Cerebellar nuclear complex (tissue), 1 donor: ENCODE results near the gene PHYHD1.
"Not testable (repeated sequence)": the region's sequence is repeated elsewhere in the genome, so short reads cannot be mapped to it uniquely, and the experiment has no call there.

ENCODE experiments used
- DNase-seq, 2 experiments: peaks; one replicate each; lab custom pipeline; 2025; lab: John Stamatoyannopoulos, UW

PHYHD1 gene

DNA sequence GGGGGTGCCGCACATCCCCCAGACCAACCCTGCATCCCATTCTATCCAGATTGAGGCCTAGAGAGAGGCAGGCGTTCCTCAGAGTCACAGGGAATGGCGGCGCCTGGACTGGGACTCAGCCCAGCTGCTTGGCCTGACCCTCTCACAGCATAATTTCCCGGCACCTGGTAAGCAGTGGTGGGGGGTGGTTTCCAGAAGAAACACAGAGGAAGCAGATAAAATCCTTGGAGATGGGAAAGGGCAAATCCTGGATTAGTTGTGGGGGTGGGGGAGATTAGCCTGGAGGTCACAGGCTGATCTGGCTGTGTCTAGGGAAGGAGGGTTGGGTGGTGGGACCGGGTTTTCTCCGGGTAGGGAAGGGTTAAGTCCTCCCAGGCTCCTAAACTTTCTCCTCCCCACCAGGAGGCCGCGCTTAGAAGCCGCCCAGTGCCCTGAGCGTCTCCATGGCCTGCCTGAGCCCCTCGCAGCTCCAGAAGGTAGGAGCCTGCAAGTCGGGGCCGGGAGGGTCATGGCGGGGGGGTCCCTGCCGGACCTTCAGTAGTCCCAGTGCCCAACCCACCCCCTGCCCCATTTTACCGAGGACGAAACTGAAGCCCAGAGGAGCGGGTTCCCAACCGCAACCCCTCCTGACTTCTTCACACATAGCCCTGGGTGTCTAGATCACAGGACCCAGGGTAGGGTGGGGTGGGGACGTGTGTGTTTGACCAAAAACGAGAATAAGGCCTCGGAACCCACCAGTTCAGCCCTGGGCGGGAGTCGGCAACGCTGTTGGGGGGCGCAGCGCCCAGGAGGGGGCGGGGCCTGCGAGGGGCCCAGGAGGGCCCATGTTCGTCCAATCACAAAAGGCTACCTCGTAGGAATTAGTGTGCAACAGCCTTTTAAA, 1.3 kb downstream of the PHYHD1 start:
- DNase-seq, result no peak

DNA sequence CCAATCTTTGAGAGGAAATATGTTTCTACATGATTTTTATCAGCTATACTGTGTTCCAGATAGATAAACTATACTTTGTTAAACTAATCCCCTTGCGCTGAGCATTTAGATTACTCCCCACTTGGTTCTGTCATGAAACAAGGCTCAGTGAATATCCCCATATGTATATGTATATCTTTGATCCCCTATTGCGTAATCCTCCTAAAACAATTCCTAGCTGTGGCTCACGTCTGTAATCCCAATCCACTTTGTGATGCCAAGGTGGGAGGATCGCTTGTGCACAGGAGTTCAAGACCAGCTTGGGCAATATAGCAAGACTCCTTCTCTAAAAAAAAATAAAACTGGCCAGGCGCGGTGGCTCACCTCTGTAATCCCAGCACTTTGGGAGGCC, 2.7 kb downstream of the PHYHD1 start:
- DNase-seq, result no peak

DNA sequence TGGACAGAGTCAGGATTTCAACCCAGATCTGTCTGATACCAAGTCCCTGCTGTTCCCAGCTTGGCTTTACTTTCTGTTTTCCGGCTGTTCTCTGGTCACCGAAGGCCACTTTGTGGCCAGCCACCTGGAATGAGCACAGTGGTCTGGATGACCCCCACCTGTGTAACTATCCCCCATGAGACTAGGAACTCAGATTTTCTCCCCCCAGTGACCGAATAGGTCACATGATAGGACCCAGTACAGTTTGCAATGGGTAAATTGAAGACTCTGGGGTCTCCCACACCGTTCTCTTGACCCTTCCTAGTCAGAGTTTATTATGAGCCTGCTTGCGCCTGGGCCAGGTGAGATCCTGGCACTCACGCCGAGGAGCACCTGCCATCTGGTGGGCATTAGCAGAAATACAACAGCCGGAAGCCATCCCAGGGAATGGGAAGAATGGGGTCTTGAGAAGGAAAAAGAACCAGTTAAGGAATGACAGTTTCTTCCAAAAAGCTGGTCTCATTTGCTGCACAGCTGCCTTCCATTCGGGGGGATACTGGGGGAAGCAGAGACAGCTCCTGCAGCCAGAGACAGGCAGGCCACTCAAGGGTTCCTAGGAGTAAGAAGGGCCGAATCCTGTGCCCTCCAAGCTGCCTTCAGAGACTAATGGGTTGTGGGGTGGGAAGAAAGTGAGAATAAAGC, 7.1 kb downstream of the PHYHD1 start:
- no peak for DNase-seq

DNA sequence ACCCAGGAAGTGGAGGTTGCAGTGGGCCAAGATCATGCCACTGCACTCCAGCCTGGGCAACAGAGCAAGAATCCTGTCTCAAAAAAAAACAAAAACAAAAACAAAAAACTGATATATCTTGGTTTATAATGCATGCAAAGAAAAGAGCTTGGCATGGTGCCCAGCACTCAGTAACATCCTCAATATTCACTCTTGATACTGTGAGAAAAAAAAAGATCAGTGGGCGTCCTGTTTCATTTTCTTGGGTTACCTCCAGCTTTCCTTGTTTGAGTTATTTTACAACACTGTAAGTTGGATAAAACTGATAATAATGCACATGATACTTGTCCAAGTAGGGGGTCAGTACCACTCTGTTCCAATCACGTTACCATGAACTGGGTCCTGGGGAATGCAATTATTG, 7.8 kb downstream of the PHYHD1 start:
- no peak for DNase-seq

DNA sequence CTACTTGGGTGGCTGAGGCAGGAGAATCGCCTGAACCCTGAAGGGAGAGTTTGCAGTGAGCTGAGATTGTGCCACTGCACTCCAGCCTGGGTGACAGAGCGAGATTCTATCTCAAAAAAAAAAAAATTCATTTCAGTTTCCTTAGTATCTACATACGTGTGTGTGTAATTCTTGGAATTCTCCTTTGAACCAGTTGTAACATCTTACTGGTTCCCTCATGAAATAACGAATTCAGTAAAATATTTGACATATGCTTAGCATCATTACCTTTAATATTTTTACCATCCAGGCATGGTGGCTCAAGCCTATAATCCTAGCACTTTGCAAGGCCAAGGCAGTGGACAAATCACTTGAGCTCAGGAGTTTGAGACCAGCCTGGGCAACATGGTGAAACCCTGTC, 8.8 kb downstream of the PHYHD1 start:
- no peak for DNase-seq

DNA sequence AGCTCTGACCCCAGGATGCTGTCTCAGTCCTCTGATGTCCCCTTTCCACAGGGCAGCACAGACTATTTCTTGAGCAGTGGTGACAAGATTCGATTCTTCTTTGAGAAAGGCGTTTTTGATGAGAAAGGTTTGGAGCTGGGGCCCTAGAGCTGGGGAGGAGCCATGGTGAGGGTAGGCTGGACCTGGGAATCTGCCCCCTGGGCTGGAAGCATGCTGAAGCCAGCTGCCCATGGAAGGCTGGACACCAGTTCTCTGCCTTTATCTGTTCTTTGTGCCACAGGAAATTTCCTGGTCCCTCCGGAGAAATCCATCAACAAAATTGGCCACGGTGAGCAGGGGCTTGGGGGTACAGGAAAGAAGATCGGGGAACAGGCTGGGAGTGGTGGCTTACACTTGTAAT, 12.9 kb downstream of the PHYHD1 start:
- no peak for DNase-seq

DNA sequence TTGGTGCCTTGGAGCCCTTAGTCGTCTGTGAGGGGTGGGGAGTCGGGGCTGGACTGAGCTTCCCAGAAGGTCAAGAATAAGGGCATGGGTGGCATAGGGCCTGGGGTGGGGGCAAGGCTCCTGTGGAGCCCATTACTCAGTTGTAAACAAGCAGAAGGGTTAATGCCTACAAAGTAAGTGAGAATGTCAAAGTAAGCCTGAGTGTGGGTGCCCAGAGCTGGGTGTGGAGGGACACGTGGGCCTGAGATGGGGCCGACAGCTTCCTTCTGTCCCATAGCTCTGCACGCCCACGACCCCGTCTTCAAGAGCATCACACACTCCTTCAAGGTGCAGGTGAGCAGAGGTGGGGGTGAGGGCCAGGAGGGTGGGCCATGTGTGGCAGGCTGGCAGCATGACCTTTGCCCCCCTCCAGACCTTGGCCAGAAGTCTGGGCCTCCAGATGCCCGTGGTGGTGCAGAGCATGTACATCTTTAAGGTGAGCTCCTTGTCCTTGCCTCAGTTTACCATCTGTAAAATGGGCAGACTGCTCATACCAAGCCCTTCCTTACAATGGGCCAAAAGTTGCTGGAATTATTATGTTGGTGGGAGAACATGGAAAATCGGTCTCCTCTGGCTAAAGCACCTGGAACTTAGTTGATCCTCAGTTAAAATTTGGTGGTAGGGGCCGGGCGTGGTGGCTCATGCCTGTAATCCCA, 15.5 kb downstream of the PHYHD1 start:
- DNase-seq, result no peak

DNA sequence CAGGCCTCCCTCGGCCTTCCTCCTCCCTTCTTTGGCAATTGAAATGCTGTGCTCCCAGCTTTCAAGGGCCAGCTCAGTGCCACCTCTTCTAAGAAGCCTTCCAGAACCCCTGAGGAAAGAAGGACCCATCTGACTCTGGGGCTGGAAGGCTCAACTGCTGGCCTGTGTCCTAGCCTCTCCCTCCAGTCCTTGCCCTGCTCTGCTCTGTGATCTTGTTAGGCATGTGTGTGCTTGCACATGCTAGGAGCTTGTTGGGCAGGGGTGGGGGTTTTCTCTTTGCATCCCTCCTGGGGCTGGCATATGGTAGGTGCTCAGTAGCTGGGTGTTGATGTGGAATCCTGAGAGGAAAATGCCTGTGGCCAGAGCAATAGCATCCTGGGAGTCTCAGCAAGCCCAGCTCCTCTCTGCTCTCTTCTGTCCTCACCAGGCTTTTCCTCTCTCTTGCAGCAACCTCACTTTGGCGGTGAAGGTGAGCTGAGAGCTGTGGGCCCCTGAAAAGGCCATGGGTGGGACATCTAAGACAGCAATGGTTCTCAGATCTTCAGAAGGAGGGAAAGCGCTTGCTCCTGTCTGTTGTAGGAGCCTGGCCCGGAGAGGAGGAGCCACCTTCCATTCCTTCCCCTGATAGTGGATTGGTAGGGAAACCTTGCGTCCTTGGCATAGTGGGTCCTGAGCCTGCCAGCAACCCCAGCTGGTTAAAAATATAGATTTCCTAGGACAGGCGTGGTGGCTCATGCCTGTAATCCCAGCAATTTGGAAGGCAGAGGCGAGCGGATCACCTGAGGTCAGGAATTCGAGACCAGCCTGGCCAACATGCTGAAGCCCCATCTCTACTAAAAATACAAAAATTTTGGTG, 16.8 kb downstream of the PHYHD1 start:
- DNase-seq, result no peak

DNA sequence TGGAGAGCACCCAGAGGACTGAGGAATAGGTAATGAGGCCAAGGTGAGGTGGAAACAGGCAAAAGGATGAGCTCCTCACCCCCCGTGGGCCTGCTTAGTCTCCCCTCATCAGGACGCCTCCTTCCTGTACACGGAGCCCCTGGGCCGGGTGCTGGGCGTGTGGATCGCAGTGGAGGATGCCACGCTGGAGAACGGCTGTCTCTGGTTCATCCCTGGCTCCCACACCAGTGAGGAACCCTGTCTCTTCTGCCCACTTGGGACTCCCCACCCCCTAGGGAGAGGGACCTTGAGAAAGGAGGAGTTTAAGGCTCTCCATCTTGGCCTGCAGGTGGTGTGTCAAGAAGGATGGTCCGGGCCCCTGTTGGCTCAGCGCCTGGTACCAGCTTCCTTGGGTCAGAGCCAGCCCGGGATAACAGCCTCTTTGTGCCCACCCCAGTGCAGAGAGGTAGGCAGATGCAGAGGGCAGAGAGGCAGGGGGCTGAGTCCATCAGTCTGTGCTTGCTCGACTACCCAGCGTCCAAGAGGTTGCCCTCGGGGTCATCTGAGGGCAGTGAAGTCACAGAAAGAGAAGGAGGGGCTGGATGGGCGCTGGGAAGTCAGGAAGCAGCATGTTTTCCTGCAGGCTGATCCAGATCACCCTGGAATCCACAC, 19.6 kb downstream of the PHYHD1 start:
- no peak for DNase-seq

DNA sequence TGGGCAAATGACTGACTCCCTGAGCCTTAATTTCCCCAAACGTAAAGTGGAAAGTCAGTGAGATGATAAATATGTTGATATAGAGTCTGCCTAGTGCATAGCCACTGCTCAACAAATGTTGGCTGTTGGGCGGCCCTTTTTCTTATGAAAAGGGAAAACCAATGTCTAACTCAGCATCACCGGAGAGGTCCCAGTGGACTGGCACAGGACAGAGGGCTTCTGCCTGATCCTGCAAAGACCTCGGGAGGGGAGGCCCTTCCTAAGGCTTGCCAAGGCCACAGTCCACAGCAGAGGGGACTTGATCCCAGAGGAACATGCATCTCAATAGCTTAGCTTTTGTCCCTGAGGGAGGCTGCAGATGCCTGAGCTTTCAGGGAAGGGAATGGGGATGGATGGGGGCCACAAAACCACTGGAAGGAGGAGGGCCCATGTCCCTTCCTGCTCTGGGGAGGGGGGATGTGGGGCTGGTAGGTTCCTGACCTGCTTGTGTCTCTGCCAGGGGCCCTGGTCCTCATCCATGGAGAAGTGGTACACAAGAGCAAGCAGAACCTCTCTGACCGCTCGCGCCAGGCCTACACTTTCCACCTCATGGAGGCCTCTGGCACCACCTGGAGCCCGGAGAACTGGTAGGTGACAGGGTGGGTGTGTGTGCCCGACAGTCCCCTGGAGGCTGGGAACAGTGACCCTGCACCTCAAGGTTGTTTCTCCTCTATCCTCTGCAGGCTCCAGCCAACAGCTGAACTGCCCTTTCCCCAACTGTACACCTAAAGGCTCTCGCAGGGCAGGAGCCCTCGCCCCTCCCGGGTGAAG, 20.4 kb downstream of the PHYHD1 start:
- no peak for DNase-seq

DNA sequence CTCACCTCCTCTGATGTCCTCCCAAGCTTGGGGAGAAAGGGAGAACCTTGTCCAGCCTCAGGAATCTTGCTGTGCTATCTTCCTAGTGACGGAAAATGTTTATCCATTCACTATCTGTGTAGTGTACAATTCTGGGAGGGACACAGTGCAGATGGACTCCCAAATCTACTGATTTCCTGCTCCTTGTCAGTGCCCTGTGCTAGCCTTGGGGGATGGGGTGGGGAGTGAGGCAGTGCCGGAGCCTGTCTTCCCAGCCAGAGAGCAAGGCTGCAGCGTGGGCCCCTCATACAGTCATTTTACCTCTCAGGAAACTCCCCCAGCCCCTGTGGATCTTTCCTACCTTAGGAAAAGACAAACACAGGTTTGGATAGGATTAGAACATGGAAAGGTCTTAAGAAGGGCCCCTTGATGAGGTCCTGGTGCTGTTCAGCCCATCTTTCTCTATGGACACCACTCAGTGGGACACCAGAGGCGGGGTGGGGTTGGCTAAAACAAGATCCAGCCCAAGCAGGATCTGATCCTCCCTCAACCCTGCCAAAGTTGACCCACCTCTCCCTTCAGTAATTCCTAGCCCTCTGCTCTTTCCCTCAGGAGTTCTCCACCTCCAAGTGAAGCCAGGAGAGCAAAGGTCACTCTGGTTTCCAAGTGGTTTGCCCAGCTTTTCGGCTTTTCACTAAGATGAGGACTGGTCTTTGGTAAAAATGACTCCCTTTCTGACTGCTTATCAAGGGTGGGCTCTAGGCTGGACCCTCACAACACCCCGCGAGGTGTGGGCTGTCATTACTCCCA, 23.2 kb downstream of the PHYHD1 start:
- no peak for DNase-seq

DNA sequence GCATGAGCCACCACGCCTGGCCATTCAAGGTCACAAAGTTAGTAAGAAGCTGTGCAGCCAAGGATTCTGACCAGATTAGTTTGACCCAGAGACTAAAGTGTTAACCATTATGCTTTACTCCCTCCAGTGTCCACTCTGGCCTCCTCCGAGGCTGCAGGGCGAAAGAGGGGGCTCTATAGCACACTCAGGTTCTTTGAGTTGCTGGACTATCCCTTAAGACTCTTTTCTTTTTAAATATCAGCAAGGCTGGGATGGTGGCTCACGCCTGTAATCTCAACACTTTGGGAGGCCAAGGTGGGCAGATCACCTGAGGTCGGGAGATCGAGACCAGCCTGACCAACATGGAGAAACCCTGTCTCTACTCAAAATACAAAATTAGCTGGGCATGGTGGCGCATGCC, 24.2 kb downstream of the PHYHD1 start:
- DNase-seq, result not testable (repeated sequence)

DNA sequence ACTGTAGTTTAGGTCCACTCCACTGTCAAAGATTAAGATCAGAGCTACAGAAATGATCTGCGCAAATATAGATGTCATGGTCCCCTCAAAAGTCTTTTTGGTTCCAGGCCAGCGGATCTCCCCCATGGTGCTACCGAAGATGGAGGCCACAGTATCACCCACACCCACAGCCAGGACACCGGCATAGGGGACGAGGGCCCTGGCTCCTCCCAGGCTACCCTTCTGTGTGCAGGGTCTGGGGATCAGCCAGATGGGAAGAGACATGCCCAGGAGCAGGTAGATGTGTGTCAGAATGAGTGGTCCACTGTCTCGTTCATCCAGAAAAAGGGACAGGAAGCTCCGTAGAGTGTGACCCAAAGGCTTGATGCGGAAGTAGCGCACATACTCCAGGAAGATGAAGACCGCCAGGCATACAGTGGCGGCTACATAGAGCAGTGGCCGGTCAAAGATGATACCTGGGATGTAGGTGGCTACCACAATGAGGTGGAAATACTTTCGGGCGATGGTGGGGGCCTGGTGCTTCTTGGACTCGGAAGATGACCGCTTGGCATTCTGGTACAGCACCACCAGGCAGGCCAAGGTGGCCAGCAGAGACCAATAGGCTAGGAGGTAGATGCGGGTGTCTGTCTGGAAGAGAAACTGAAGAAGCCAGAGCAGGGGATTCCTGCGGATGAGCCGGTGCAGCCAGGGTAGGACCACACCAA, 25.2 kb downstream of the PHYHD1 start:
- DNase-seq, result no peak

DNA sequence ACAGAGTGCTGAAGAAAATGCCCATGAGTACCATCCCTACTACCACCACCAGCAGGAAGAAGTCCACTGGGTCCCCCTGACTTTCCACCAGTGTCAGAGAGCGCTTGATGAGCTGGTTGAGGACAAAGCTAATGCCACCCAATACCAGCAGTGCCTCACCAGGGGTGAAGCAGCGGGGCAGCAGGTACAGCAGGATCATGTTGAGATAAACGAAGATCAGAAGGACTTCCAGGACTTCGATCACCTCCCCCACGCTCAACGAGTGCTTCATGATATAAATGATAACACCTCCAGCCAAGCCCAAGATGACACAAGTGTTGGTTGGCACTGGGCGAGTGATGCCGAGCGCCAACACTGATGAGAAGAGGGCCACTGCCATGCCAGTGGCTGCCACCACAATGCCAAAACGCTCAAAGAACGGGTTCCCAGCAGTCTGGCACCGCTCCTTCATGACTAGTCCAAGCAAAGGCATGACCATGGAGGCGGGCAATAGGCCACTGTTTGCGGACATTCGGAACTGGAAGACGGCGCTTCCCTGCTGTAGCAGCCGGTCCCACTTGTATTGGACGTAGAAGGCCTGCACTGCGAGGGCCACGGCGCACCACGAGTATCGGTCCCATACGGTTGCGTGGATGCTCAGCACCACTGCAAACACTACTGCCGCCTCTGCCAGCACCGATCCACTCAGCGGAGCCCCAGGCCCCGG, 25.9 kb downstream of the PHYHD1 start:
- no peak for DNase-seq

DNA sequence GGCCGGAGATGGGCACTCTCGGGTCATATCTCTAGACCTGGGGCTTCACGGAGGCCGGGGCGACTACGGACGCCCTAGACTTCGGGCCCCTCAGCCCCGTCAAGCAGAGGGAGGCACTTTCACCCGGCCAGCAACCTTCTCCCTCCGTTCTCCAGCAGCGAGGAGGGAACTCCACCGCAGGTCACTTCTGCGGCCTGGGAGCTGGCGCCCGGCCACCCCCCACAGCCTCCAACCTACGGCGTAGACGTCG, 26.4 kb downstream of the PHYHD1 start:
- DNase-seq, result no peak

DNA sequence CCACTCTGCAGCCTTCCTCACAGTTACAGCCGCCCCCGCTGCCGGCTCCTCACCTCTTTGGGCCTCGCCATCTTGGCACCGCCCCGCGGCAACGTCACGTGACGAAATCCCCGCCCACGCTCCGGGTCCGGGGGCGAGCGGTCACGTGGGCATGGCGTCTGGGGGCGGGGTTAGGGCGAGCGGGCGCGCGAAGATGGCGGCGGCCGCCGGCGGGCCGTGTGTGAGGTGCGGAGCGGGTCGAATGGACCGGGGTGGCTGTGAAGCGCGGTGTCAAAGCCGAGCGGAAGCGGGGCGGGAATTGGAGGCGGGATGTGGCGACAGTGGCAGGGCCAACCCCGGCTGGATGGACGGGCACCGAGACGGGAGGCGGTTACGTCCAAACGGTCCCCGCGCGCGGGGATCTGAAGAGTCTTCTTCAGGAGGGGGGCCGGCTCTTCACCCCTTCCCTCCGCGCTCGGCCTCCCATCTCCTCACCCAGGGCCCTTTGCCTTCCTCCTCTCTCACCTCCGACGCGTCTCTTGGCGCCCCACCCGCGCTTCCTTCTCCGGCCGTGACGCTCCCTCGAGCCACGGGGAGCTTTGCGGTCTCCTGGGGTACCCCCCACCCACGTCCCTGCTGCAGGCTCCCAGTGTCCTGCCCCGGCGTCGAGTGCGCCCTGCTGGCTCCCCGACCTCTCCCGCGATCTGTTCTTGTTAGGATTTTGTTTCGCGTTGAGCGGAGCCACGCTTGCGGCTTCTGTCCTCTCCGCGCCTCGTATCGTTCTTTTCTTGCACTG, 26.9 kb downstream of the PHYHD1 start, which contains the start of the genes DOLK and NUP188:
TSS of gene DOLK (minus strand) at position 77 of the 775 bp plus-strand sequence. CDS start 300 bp downstream, outside the sequence.
TSS of gene NUP188 (plus strand) at position 173 of the 775 bp plus-strand sequence. CDS start at position 194, 21 bp downstream.
- DNase-seq, result peak in 1 of 2 experiments; percentile 78

DNA sequence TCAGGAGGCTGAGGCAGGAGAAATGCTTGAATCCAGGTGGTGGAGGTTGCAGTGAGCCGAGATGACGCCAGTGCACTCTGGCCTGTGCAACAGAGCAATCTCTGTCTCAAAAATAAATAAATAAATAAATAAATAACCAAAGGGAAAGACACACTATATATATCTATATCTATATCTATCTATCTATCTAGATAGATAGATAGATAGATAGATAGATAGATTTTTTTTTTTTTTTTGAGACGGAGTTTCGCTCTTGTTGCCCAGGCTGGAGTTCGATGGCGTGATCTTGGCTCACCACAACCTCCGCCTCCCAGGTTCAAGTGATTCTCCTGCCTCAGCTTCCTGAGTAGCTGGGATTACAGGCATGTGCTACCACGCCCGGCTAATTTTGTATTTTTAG, 40.6 kb downstream of the PHYHD1 start:
- not testable (repeated sequence) for DNase-seq

DNA sequence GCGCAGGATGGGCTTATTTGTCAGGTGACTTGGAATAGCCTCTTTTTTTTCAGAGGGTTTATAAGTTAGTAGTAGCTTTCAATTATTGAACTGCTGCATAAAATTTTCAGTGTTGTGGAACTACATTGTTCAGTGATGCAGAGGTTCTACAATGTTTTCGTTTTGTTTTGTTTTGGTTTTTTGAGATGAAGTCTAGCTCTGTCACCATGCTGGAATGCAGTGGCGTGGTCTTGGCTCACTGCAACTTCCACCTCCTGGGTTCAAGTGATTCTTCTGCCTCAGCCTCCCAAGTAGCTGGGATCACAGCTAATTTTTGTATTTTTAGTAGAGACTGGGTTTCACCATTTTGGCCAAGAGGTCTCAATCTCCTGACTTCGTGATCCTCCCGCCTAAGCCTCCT, 48.7 kb downstream of the PHYHD1 start:
- DNase-seq, result no peak
